Measurements from ENCODE around the gene FBLN7.

Gene FBLN7

GRCh38 chr2:112157472-112157871 is 19.3 kb downstream of the FBLN7 start:
- DNase-seq (ENCODE audit: low read depth, low spot score) = no peak

GRCh38 chr2:112159454-112159921 is 21.3 kb downstream of the FBLN7 start:
- DNase-seq (ENCODE audit: low read depth, low spot score) = no peak

- no peak for DNase-seq (ENCODE audit: low read depth, low spot score)
These were observed 22.4 kb downstream of the FBLN7 start for GRCh38 chr2:112160283-112161250.

GRCh38 chr2:112161431-112162145 is 23.4 kb downstream of the FBLN7 start:
- DNase-seq (ENCODE audit: low read depth, low spot score) = no peak

GRCh38 chr2:112162341-112162740 is 24.2 kb downstream of the FBLN7 start:
- DNase-seq (ENCODE audit: low read depth, low spot score) = no peak

- no peak for DNase-seq (ENCODE audit: low read depth, low spot score)
These were observed 24.8 kb downstream of the FBLN7 start for GRCh38 chr2:112162956-112163355.

- no peak for DNase-seq (ENCODE audit: low read depth, low spot score)
These were observed 25.4 kb downstream of the FBLN7 start for GRCh38 chr2:112163541-112163981.

- DNase-seq (ENCODE audit: low read depth, low spot score) = no peak
These were observed 26.7 kb downstream of the FBLN7 start for GRCh38 chr2:112164876-112165275.

GRCh38 chr2:112165296-112165695 is 27.1 kb downstream of the FBLN7 start:
- no peak for DNase-seq (ENCODE audit: low read depth, low spot score)

GRCh38 chr2:112166806-112167499 is 28.8 kb downstream of the FBLN7 start:
- no peak for DNase-seq (ENCODE audit: low read depth, low spot score)

GRCh38 chr2:112168422-112169124 is 30.4 kb downstream of the FBLN7 start:
- DNase-seq (ENCODE audit: low read depth, low spot score) = no peak

GRCh38 chr2:112170495-112170894 is 32.3 kb downstream of the FBLN7 start:
- no peak for DNase-seq (ENCODE audit: low read depth, low spot score)

- DNase-seq (ENCODE audit: low read depth, low spot score) = no peak
These were observed 35.6 kb downstream of the FBLN7 start for GRCh38 chr2:112173646-112174319.

GRCh38 chr2:112174383-112174782 is 36.2 kb downstream of the FBLN7 start:
- DNase-seq (ENCODE audit: low read depth, low spot score) = no peak

GRCh38 chr2:112175333-112175732 is 37.1 kb downstream of the FBLN7 start:
- no peak for DNase-seq (ENCODE audit: low read depth, low spot score)

- no peak for DNase-seq (ENCODE audit: low read depth, low spot score)
These were observed 37.9 kb downstream of the FBLN7 start for GRCh38 chr2:112175958-112176573.

- DNase-seq (ENCODE audit: low read depth, low spot score) = no peak
These were observed 43.5 kb downstream of the FBLN7 start for GRCh38 chr2:112181571-112182290.

- DNase-seq (ENCODE audit: low read depth, low spot score) = no peak
These were observed 44.4 kb downstream of the FBLN7 start for GRCh38 chr2:112182581-112183034.

- DNase-seq (ENCODE audit: low read depth, low spot score) = no peak
These were observed 45.3 kb downstream of the FBLN7 start for GRCh38 chr2:112183327-112184025.

Measured in activated naive CD8-positive, alpha-beta T cell treated with anti-CD3 and anti-CD28 coated beads, Interleukin-2, amount 50 U/mL, for 16 hours (primary cell).